ENCODE data around the gene P3R3URF. TPM values are rescaled to one million over a fixed set of nuclear protein-coding genes. Genes with fewer than 3 reads are reported as not detected.

P3R3URF gene
- total and polyA plus RNA-seq, 8 donors, result not detected

DNA sequence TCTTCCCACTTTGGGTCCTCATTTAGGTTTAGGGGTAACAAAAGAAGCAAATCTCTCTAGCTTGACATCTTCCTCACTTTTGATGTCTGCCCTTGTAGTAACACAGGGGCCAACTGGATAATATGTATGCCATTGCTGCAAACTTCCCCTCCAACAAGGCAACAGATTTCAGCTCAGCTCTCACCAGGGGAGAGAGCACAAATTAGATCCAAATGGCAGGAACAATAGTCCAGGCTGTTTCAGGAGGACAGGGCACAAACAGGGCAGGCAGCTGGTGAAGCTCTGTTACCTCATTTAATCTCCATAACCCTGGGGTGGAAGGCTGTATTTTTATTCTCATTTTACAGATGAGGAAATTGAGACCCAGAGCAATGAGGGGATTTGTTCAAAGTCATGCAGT is 39.6 kb downstream of the P3R3URF start:
- intact Hi-C loops (cut with DNase I), result no loop called here
- TF ChIP-seq, protein P1, sequence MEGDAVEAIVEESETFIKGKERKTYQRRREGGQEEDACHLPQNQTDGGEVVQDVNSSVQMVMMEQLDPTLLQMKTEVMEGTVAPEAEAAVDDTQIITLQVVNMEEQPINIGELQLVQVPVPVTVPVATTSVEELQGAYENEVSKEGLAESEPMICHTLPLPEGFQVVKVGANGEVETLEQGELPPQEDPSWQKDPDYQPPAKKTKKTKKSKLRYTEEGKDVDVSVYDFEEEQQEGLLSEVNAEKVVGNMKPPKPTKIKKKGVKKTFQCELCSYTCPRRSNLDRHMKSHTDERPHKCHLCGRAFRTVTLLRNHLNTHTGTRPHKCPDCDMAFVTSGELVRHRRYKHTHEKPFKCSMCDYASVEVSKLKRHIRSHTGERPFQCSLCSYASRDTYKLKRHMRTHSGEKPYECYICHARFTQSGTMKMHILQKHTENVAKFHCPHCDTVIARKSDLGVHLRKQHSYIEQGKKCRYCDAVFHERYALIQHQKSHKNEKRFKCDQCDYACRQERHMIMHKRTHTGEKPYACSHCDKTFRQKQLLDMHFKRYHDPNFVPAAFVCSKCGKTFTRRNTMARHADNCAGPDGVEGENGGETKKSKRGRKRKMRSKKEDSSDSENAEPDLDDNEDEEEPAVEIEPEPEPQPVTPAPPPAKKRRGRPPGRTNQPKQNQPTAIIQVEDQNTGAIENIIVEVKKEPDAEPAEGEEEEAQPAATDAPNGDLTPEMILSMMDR (IDR thresholded peaks at IDR 0.05), result no peak

DNA sequence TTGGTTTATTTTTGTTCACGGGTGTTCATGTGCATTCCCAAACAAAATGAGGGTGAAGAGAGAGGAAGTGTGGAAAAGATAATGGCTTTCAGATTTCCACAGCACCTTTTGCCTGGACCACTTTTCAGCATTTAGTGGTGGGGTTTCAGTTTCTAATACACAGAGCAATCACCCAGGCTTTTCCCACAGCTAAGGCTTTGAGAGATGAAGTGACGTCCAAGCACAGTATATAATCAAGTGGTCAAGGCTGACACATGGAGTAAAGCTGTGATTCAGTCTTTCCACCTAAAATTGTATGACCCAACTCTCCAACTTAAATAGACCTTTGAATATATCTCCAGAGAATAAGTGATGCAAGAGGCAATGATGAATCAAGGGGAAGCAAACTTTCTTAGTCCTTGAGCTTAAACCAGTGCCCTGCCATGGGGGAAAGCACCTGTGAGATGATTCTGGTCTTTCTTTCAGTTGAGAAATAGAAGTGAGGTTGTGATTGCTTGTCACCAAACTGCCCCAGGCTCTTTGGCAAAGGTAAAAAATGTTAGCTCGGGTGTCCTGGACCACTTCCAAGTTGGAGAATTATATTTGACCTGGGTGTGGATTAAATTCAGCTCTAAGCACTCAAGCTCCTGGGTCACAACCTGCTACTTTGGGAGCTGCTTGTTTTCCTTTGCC is 41.5 kb downstream of the P3R3URF start:
- TF ChIP-seq, protein P1 (IDR thresholded peaks at IDR 0.05), result no peak
- no peak for DNase-seq
- WGBS, 2 donors, result 36 to 39% methylated on average over 3 of the region's 3 CpGs
- H3K4me1 ChIP-seq, result peaks cover 0 to 9% (median 5%) of the 10 kb centered on the region in 3 donors
- no peaks in the 10 kb centered on the region for H3K9me3 ChIP-seq
- H3K4me3 ChIP-seq, result no peak overlapping the region
- ATAC-seq, result no peak
- no peak overlapping the region for H3K27ac ChIP-seq
- H3K36me3 ChIP-seq, result no peaks in the 10 kb centered on the region
- no peak for FAIRE-seq
- intact Hi-C loops (cut with DNase I), result no loop called here
- H3K27me3 ChIP-seq, result peaks cover 0 to 11% (median 5%) of the 10 kb centered on the region in 4 donors

More for the DNA sequence above, 39.6 kb downstream of the P3R3URF start:
- Histone ChIP-seq H3K9me3 (no peaks in the 10 kb centered on the region), H3K4me1 (no peaks in the 10 kb centered on the region), H3K27ac (no peak overlapping the region), H3K27me3 (no peaks in the 10 kb centered on the region), H3K36me3 (no peaks in the 10 kb centered on the region), H3K4me3 (no peak overlapping the region)
- ATAC-seq (no peak), FAIRE-seq (no peak), DNase-seq (no peak)

DNA sequence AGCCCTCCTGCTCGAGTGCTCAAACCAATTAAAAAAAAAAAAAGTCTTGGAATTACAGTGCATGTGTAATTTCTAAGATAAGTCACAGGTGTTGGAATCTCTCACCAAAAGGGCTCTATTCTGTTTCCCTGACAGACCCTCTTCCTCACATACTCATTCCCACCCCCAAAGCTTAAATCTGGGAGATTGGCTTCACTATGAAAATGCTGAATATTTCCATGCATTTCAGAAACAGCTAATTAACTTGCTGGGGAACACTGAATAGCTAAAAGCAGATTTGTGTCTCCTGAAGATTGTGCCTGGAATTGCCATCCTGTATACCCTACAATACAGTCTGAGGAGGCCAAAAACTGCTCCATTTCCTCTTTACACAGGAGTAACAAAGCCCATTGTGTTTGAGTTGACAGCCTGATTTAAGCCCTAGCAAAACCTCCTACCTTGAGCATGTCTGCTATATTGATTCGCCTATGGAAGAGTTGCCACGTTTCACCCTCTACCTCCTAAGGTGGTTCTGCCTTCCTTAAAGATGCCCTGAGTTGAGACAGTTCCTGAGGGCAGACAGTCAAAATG is 42.4 kb downstream of the P3R3URF start:
- Histone ChIP-seq H3K27me3 (peaks cover 0 to 20% (median 7%) of the 10 kb centered on the region in 4 donors), H3K4me3 (peak overlapping the region in 2 of 4 donors; percentile 45 to 53), H3K36me3 (no peaks in the 10 kb centered on the region), H3K9me3 (no peaks in the 10 kb centered on the region), H3K4me1 (peaks cover 0 to 9% (median 5%) of the 10 kb centered on the region in 3 donors), H3K27ac (no peak overlapping the region)
- no peak for FAIRE-seq
- no peak for DNase-seq
- intact Hi-C loops (cut with DNase I), result no loop called here
- 54 to 62% methylated on average over 3 of the region's 3 CpGs for WGBS, 2 donors
- TF ChIP-seq, protein P1 (IDR thresholded peaks at IDR 0.05), result no peak
- no peak for ATAC-seq

DNA sequence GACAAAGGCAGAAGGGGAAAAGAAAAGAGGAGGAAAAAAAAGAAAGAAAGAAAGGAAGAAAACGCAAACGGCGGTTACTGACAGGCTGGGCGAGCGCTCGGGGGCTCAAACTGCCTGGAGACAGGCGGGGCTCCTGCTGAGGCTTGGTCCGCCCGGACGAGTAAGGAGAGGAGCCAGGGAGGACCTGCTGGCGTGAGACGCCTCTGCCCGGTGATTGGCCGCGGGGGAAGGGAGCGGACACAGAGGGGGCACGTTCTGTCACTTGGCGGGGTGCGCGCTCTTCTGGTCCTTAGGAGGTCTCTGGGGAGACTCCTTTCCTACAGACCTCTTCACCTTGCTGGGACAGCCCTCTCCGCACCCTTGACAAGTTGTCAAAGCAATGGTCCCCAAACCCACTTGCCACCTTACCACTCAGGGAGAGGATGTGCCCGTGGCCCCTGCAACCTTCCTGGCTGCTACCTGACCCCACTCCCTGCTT is 43.1 kb downstream of the P3R3URF start:
- Histone ChIP-seq H3K36me3 (no peaks in the 10 kb centered on the region), H3K4me1 (peaks cover 0 to 9% (median 5%) of the 10 kb centered on the region in 3 donors), H3K27ac (peak overlapping the region; percentile 38 to 94 (median 83)), H3K27me3 (peaks cover 0 to 26% (median 8%) of the 10 kb centered on the region in 4 donors), H3K4me3 (peak overlapping the region; percentile 45 to 61 (median 54)), H3K9me3 (no peaks in the 10 kb centered on the region)
- ATAC-seq (peak; percentile 12 to 57 (median 46)), DNase-seq (peak in 1 of 6 donors; percentile 80), FAIRE-seq (no peak)
- 2% methylated on average over 18 to 22 of the region's 22 CpGs for WGBS, 2 donors
- intact Hi-C loops (cut with DNase I), result no loop called here
- TF ChIP-seq, protein P1 (IDR thresholded peaks at IDR 0.05), result no peak
